ENCODE measurements around the gene BTRC.

The BTRC gene

DNA sequence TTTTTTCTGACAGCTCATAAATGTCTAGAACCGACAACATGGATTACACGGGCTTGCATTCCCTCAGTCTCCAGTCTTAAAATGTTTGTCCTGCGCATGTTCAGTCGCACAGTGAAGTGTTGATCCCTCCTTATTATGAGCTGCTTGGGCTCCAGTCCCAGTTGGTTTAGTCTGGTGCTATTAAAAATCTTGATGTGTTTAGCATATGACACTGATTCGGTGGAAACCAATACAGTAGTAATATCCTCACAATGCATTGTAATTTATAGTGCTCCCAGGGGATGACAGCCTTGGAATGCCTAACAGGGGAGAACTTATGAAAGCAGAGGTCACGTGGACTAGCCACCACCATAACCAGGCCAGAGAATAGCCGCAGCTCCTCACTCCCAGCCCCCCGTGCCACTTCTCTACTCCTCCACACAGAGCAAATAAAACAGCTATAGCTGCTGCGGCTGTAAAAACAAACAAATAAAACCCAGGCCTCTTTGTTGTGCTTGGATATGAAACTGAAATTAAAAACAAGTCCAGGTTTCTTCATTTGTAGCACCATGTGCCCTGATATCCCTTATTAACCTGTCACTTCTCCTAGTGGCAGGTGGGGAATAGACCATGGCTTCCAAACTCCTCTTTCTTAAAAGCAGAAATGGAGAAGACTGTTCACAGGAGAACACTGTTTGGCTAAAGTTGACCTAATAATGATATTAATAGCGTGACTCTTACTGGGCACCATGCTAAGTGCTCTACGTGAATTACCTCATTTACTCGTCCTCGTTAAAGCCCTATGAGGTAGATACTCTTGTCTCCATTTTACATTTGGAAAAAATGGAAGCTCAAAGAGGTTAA is 241.8 kb downstream of the BTRC start:
- no peak for DNase-seq

DNA sequence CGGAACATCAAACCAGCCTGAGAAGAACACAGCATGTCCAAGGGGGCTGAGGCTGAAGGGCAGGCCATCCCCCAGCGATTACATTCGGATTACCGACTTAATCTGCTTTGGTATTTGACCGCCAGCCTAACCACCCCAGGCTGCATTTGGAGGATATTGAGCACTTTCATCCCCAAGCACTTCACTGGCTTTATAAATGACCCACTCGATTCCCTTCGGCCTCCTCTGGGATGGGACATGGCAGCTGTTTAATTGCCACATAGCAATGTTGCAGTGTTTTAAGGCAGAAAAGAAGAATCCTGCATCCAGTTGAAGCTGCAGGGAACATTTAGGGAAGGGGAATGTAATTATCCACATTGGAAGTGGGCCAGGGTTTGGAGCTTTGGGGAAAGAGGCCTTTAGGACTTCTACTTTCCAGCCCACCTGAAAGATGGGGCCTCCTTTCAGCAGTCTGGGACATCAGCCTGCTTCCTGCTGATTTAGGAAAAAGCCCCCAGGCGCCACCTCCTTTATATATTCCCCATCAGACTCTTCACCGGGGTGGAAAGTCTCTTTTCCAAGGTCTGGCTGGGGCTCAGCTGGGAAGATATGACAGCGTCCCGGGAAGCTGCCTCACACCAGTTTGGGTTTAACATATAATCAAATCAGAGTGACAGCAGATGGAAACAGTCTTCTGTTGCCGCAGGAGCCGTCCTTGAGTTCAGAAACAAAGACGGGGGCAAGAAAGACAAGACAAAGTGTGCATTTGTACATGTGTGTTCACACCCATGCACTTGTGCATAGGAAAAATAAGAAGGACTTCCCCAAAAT is 243.3 kb downstream of the BTRC start:
- no peak for DNase-seq

DNA sequence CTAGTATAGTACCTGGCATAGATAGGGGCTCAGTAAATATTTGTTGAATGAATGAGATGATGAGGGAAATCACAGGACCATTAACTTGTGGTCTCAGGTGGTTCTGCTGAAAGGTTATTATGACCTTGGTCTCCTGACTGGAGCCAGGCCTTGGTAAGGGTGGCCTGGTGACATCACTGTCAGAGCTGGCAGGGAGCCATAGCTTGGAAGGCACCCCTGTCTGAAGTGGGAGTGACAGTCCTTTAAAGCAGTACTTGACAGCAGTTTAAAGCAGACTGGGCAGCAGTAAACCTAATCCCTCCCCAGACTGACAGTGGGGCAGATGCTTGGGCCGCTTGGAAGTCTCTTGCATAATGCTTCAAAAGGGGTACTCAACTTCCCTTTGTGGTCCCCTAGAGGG is 247.6 kb downstream of the BTRC start:
- no peak for DNase-seq

DNA sequence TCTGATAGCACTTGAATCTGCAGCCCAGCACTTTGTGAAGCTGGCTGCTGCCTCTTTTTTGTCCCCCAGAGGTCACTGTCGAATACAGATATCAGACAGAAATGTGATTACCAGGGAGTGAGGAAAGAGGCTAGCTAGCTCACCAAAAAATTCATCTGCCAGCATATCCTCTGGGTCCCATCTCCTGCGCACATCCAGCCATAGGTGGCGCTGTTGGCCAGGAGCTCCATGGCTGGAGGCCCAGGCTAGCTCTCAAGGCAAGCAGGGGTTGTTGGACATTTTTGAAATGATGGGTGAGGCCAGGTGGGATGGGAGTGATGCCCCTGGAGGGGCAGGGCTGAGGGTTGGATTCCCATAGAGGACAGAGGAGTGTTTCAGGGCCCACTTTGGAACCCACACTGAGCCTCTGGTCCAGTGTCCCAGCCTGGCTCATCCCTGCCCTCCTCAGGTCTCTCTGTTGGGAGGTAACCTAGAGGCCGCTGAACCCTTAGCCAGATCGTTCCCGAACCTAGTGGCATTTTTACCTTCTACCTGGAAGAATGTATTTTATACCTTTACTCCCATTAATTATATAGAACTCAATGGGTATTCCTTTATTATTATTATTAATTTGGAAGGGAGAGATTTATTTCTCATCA is 248.9 kb downstream of the BTRC start:
- DNase-seq = peak; percentile 88

All from NCI-H1694 treated with DMSO at 0.1 percent for 48 hours (cell line).